Measurements from ENCODE around the gene EEA1. TPM values are rescaled to one million over a fixed set of nuclear protein-coding genes. Genes with fewer than 3 reads are reported as not detected.

Gene EEA1
- total RNA-seq, 2 donors from 2014 or later = 5.9 to 7.3 TPM

DNA sequence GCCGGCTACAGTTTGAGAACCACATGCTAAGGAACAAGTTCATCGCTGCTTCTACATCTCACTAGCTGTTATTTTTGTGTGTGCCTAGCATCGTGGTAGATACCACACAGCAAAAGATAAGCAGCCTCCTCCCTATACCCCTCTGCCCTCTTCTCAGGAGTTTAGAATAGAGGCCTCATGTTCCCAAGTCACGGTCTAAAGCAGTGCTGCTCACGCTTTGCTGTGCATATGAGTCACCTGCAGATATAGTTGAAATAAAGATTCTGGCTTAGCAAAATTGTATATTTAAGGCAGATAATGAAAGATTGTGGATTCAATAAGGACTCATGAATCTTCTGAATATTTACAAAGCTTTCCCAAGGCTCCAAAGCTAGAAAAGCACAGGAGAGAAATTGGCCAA is 198.3 kb downstream of the EEA1 start:
- Histone ChIP-seq H3K36me3 (replicated peaks in 1 of 2; ENCODE audit: insufficient read depth in 1 of 2, low read depth in 2 of 2) (no peaks in the 10 kb centered on the region), H3K27ac (no peak overlapping the region), H3K9me3 (no peaks in the 10 kb centered on the region), H3K4me1 (no peaks in the 10 kb centered on the region), H3K4me3 (no peak overlapping the region), H3K27me3 (no peaks in the 10 kb centered on the region)
- ATAC-seq = no peak
- intact Hi-C loops (cut with DNase I) = no loop called here
- no peak for DNase-seq
- 82 to 88% methylated on average over 5 of the region's 5 CpGs for WGBS, 2 donors
- TF ChIP-seq CTCF (IDR thresholded peaks at IDR 0.05) (no peak), POLR2A (IDR thresholded peaks at IDR 0.05) (no peak)

DNA sequence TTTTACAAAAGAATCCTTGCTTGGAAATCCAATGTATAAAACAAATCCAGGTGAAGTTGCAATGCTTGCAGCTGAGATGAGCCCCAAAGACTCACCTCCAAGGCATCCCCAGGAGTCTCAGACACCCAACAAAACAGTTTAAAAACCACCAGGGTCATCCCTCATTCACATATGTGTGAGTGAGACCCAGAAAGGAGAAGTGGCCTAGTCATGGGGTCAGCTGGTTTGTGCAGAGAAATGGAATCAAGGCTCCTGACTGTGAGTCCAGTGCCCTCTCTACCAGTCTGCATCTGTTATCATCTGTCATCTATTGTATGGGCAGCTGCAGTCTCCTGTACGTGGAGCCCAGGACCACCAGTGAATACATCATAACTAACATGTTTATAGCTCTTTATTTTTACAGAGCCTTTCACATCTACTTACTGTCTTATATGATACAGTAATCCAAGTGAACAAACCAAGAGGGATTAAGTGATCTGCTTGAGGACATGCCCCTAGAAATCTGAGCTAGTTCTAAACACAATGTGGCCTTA is 199.3 kb downstream of the EEA1 start:
- no peak for DNase-seq
- Histone ChIP-seq H3K27ac (no peak overlapping the region), H3K4me1 (no peaks in the 10 kb centered on the region), H3K36me3 (replicated peaks in 1 of 2; ENCODE audit: insufficient read depth in 1 of 2, low read depth in 2 of 2) (no peaks in the 10 kb centered on the region), H3K9me3 (no peaks in the 10 kb centered on the region), H3K27me3 (no peaks in the 10 kb centered on the region), H3K4me3 (no peak overlapping the region)
- 41 to 44% methylated on average over 1 of the region's 1 CpG for WGBS, 2 donors
- intact Hi-C loops (cut with DNase I) = no loop called here
- ATAC-seq = no peak
- no peak for TF ChIP-seq POLR2A (IDR thresholded peaks at IDR 0.05)
- TF ChIP-seq CTCF (IDR thresholded peaks at IDR 0.05) = no peak

GRCh38 chr12:92726850-92727249 is 202.2 kb downstream of the EEA1 start:
- H3K4me1 ChIP-seq = no peaks in the 10 kb centered on the region
- ATAC-seq = no peak
- TF ChIP-seq CTCF (IDR thresholded peaks at IDR 0.05) (no peak), POLR2A (IDR thresholded peaks at IDR 0.05) (no peak)
- no peak for DNase-seq
- intact Hi-C loops (cut with DNase I) = no loop called here
- no peak overlapping the region for H3K4me3 ChIP-seq
- no peaks in the 10 kb centered on the region for H3K27me3 ChIP-seq
- 69 to 73% methylated on average over 4 of the region's 4 CpGs for WGBS, 2 donors
- no peaks in the 10 kb centered on the region for H3K36me3 ChIP-seq (replicated peaks in 1 of 2; ENCODE audit: insufficient read depth in 1 of 2, low read depth in 2 of 2)
- no peak overlapping the region for H3K27ac ChIP-seq
- H3K9me3 ChIP-seq = no peaks in the 10 kb centered on the region

GRCh38 chr12:92722897-92723296 is 206.2 kb downstream of the EEA1 start:
- no peaks in the 10 kb centered on the region for H3K27me3 ChIP-seq
- H3K9me3 ChIP-seq = no peaks in the 10 kb centered on the region
- TF ChIP-seq POLR2A (IDR thresholded peaks at IDR 0.05) = no peak
- TF ChIP-seq CTCF (IDR thresholded peaks at IDR 0.05) = no peak
- no peak for ATAC-seq
- H3K4me1 ChIP-seq = no peaks in the 10 kb centered on the region
- WGBS, 2 donors = 62 to 66% methylated on average over 3 of the region's 3 CpGs
- H3K36me3 ChIP-seq (replicated peaks in 1 of 2; ENCODE audit: insufficient read depth in 1 of 2, low read depth in 2 of 2) = no peaks in the 10 kb centered on the region
- H3K4me3 ChIP-seq = no peak overlapping the region
- no peak overlapping the region for H3K27ac ChIP-seq
- no peak for DNase-seq
- intact Hi-C loops (cut with DNase I) = no loop called here

- no peak overlapping the region for H3K27ac ChIP-seq
- WGBS, 2 donors = 50 to 63% methylated on average over 1 of the region's 1 CpG
- H3K4me1 ChIP-seq = no peaks in the 10 kb centered on the region
- H3K9me3 ChIP-seq = no peaks in the 10 kb centered on the region
- intact Hi-C loops (cut with DNase I) = no loop called here
- TF ChIP-seq POLR2A (IDR thresholded peaks at IDR 0.05) = no peak
- TF ChIP-seq CTCF (IDR thresholded peaks at IDR 0.05) = no peak
- no peak for DNase-seq
- no peaks in the 10 kb centered on the region for H3K36me3 ChIP-seq (replicated peaks in 1 of 2; ENCODE audit: insufficient read depth in 1 of 2, low read depth in 2 of 2)
- no peaks in the 10 kb centered on the region for H3K27me3 ChIP-seq
- no peak for ATAC-seq
- H3K4me3 ChIP-seq = no peak overlapping the region
These were observed 207.4 kb downstream of the EEA1 start for GRCh38 chr12:92721656-92722055.
